Measurements from ENCODE around the gene TXNDC16.
"Not testable (repeated sequence)": the region's sequence is repeated elsewhere in the genome, so short reads cannot be mapped to it uniquely, and the experiment has no call there.

TXNDC16 gene, protein sequence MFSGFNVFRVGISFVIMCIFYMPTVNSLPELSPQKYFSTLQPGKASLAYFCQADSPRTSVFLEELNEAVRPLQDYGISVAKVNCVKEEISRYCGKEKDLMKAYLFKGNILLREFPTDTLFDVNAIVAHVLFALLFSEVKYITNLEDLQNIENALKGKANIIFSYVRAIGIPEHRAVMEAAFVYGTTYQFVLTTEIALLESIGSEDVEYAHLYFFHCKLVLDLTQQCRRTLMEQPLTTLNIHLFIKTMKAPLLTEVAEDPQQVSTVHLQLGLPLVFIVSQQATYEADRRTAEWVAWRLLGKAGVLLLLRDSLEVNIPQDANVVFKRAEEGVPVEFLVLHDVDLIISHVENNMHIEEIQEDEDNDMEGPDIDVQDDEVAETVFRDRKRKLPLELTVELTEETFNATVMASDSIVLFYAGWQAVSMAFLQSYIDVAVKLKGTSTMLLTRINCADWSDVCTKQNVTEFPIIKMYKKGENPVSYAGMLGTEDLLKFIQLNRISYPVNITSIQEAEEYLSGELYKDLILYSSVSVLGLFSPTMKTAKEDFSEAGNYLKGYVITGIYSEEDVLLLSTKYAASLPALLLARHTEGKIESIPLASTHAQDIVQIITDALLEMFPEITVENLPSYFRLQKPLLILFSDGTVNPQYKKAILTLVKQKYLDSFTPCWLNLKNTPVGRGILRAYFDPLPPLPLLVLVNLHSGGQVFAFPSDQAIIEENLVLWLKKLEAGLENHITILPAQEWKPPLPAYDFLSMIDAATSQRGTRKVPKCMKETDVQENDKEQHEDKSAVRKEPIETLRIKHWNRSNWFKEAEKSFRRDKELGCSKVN

DNA sequence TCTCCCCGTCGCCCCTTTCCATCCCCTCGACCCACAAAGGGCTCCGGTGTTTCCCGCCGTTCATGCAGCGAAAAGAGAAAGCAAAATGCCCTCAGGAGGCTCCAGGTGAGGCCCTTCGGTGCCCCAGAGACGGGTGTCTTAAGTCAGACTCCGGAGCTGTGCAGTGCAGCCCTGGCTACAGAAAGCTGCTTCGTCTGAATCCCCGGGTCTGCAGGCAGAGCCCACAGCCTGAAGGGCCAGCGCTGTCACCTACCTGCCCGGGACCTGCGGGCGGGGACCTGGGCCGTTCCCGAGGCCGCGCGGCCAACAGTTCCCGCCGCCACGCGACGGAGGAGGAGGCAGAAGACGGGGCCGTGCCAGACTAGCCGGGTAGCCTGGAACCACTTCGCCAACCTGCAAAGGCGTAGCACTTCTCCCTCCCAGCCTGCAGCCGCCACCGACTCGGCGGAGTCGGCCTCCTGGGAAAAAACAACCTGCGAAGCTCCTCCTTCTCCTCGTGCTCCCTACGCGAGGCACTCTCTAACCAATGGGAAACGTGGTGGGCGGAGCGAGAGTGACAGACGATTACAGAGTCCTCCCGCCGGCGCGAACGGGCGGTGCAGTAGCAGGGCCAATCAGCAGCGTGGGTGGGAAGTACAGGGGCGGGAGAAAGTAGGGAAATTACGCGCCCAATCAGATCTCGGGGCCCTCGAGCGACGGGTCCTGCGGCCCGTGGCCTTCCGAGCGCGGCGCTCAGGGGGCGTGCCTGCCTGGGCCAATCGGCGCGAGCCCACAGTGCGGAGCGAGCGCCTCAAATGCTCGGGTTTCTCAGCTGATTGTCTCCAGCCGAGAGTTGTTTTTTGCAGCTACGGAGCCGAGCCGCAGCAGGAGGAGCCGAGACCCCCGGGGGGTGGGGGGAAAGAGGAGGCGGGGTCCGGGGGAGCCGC lies at the start of gene TXNDC16, which contains the start of gene GPR137C:
Gene TXNDC16 (minus strand): TSS at position 443 of the 926 bp plus-strand sequence. CDS start 8,948 bp downstream, outside the sequence.
Gene GPR137C (plus strand): TSS at position 774 of the 926 bp plus-strand sequence. CDS start 312 bp downstream, outside the sequence.
- DNase-seq: peak; percentile 99

DNA sequence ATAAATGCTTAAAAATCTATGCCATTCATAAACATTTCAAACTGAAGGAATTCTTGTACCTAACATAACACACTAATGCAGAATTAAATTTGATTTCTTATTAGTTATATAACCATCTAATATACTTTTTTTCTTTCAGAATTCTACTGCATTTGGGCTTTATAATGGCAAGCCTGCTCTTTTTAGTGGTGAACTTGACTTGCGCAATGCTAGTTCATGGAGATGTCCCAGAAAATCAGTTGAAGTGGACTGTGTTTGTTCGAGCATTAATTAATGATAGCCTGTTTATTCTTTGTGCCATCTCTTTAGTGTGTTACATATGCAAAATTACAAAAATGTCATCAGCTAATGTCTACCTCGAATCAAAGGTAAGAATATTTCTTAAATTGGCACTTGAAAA lies 47.7 kb upstream of the TXNDC16 start:
- no peak for DNase-seq

DNA sequence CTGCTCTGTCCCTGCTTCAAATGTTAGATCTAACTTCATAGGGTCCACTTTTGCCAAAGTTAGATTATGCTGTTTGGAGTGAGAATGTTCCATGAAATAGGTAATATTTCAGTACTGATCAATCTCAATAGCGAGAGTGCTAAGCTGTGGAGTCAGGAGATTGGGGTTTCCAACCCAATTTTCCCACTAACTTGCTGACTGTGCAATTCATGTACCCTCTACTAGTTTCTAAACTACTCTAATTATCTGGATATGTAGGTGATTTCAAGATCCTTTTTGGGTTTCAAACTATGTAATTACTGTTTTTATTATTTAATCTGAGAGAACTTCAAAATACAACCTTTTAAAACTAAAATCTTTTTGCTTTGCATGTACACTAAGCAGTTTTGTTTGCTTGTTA lies 46.3 kb upstream of the TXNDC16 start:
- no peak for DNase-seq

DNA sequence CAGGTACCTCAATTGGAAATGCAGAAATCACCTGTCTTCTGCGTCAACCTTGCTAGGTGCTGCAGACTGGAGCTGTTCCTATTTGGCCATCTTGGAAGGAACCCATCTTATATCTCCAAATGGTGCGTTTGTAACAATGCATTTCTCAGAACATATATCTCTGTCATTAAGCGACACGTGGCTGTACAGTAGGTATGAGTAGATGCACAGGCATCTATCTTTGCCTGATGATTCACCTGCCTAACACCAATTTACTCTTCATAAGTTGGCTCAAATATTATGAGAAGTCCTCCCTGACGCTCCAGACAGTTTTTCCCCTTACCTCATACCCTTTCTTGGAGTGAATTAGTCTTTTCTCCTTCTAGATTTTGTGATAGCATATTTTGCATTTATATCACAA lies 44.6 kb upstream of the TXNDC16 start:
- DNase-seq: no peak

DNA sequence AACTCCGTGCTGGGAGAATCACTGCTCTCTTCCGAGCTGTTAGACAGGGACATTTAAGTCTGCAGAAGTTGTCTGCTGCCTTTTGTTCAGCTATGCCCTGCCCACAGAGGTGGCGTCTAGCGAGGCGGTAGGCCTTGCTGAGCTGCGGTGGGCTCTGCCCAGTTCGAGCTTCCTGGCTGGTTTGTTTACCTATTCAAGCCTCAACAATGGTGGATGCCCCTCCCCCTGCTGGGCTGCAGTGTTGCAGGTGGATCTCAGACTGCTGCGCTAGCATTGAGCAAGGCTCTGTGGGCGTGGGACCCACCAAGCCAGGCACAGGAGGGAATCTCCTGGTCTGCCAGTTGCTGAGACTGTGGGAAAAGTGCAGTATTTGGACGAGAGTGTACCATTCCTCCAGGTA lies 44.0 kb upstream of the TXNDC16 start:
- no peak for DNase-seq

DNA sequence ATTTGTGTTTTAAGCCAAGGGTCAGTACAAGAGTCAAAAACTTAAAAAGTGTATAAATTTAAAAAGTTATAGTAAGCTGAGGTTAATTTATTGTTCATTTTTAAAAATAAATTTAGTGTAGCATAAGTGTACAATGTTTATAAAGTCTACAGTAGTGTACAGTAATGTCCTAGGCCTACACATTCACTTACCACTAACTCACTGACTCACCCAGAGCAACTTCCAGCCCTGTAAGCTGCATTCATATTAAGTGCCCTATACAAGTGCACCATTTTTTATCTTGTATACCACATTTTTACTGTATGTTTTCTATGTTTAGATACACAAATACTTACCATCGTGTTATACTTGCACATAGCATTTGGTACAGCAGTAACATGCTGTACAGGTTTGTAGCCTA lies 38.0 kb upstream of the TXNDC16 start:
- DNase-seq: no peak

DNA sequence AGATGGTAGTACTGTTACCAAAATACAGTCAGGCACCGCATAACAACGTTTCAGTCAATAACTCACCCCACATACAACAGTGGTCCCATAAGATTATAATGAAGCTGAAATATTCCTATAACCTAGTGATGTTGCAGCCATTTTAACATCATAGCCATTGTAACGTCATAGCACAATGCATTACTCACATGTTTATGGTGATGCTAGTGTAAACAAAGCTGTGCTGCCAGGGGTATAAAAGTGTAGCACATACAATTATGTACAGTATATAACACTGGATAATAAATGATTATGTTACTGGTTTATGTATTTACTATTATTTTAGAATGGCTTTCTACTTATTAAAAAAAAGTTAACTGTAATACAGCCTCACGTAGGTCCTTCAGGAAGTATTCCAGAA lies 37.3 kb upstream of the TXNDC16 start:
- no peak for DNase-seq

DNA sequence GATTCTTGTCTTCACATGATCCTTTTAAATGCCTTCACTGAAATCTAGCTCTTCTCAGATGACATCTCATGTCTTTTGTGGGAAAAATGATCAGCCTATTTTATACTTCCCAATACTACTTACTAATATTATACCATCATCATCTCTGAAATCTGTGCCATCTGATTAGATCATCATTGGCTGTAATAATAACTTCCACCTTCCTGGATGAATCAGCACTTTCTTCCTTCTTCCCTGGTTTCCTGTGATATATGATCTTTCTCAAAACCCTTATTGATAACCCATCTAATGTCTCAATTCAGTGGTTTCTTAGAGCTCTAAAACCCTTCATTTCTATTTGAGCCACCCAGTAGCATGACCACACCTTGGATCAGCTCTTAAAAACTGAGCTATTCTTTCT lies 31.2 kb upstream of the TXNDC16 start:
- peak; percentile 7 for DNase-seq

DNA sequence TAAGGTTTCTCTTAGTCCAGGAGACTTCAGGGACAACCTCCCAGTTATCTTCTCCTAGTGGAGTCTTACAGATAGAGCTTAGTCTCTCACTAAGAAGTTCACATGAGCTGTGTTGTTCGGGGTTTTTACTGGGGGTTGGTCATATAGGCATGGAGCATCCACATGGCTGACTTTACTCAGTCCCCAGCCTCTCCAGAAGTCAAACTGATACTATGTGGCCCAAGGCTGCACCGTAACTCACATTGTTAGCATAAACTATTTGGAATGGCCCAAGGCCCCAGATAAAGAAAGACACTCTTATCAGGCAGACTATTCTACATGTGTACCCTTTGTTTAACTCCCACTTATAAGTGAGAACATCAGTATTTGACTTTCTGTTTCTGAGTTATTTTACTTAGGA lies 23.6 kb upstream of the TXNDC16 start:
- no peak for DNase-seq

DNA sequence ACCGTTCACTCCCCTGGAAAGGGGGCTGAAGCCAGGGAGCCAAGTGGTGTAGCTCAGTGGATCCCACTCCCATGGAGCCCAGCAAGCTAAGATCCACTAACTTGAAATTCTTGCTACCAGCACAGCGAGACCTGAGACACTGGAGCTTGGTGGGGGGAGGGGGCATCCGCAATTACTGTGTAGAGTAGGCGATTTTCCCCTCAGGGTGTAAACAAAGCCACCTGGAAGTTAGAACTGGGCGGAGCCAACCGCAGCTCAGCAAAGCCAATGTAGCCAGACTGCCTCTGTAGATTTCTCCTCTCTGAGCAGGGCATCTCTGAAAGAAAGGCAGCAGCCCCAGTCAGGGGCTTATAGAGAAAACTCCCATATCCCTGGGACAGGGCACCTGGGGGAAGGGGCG lies 16.1 kb upstream of the TXNDC16 start:
- not testable (repeated sequence) for DNase-seq

DNA sequence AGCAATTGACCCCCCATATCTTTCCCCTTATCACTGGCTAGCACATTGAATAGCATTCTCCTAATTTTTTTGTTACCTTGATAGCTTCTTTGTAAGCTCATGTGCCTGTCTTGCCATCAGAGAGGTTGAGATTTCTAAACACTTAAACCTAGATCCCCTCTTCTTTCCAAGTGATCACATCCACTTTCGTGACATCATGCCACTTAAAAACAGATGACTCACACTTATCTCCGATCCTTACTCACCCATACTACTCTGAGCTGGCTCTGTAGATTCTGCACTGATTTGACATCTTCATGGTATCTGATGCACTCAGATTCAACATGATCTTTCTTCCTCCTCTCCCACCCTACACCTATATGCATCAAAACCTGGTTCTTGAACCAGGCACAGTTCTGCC lies 10.8 kb upstream of the TXNDC16 start:
- DNase-seq: peak; percentile 27

DNA sequence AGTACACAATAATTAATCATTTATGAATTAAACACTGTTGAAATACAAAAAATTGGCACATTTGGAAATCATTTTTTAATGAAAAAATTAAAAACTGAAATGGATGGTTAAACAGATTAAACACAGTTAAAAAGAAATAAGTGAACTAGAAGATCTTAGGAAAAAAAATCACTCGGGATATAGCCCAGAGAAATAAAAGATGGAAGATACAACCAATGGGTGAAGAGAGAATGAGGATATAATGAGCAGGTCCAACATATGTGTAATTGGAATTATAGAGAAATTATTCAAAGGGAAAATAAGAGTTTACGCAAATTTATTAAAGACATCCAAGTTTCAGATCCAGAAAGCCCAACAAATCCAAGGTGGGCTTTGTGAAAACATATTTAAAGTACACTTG lies 6.4 kb upstream of the TXNDC16 start:
- DNase-seq: no peak

DNA sequence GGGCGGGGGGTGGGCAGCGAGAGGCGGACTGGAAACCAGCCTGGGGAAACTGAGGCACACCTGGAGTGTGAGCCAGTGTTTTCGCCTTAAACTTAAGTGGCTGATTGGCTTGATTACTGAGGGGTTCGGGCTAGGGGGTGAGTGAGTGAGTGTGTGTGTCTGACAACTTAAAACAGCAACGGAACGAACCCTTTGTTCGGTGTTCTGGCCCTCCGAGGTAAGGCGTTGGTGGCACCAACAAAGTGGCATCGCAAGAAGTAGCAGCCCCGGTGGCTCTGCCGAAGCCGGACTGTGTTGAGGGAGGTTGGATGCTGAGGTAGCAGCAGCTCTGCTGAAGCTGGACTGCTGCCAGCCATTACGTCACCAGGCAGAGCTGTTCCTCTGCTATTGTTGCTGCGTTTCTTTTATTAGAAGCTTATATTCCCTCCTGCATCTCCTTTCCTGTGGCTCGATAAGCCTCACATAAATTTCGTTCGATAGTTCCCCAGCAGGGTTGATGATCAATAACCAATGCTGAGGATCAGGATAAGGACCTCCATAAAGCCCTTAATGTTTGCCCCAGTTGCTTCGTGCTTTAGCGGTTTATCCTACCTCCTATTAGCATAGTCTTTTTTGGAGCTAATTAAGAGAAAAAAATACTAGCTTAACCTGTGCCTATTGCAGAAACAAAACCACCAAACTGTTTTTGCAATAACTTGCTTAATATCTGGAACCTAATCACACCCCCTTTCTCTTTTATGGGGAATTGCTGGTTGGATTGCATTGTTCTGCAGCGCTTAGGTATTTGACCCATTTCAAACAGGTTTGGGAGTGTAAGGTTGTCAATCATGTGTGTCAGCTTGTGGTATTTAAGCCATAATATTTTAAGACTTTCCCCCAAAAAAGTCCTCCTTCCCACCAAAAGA lies 1.6 kb upstream of the TXNDC16 start:
- peak; percentile 84 for DNase-seq

DNA sequence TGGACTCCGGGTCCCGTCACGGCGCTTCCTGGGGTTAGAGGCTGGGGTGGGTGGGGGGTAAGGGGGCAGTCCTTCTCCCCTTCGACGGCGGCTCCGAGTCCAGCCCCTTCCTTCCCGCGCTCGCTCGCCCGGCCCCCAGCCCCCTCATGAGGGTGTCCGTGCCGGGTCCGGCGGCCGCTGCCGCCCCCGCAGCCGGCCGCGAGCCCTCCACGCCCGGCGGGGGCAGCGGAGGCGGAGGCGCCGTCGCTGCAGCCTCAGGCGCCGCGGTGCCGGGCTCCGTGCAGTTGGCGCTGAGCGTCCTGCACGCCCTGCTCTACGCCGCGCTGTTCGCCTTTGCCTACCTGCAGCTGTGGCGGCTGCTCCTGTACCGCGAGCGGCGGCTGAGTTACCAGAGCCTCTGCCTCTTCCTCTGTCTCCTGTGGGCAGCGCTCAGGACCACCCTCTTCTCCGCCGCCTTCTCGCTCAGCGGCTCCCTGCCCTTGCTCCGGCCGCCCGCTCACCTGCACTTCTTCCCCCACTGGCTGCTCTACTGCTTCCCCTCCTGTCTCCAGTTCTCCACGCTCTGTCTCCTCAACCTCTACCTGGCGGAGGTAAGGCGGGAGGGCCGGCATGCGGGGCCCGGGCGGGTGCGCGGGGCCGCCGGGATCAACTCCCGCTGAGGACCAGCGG lies 831 bp upstream of the TXNDC16 start:
- no peak for DNase-seq

DNA sequence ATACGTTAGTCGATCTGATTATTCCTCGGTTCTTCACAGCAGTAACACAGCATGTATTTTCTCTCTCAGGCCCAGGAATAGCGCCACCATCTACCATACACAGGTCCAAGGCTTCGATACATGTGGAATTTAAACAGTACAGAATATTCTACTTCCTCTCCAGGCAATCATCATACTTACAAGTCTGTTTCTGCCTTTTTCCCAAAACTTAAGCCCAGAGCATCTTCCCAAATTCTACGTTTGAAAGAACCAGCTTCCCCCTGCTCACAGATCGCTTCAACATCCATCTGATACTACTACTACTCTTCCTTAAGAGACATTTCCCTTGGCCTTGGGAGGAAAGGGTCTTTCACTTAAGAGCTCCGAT lies 626 bp downstream of the TXNDC16 start:
- DNase-seq: peak; percentile 21

DNA sequence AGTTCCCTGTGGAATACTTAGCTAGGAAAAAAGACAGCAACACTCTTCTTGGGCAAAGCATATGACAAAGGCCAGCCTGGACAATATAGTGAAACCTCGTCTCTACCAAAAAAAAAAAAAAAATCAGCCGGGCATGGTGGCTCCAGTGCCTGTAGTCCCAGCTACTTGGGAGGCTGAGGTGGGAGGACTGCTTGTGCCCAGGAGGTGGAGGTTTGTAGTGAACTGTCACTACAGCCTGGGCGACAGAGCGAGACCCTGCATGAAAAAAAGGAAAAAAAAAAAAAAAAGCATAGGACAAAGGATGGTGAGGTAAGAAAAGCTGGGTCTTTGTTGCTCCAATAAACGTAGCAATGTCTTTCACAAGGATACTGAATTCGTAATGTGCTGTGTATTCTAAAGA lies 1.1 kb downstream of the TXNDC16 start:
- DNase-seq: no peak

DNA sequence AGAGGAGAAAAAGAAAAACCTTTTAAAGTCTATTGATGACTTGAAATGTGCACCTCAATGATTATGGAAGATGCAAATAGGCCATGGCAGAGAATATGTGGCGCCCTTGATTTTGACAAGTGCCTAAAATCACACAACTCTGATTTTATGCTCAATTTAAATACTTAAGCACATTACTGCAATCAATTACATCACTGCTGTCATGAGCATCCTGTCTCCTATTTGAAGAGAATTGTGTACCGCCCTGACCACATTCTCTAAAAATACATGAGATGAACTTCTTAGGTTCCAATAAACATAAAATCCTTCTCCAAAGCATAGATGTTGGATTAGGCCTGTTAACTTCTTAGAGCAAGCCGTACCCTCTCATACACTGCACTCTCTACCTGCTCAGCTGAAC lies 1.6 kb downstream of the TXNDC16 start:
- DNase-seq: no peak

DNA sequence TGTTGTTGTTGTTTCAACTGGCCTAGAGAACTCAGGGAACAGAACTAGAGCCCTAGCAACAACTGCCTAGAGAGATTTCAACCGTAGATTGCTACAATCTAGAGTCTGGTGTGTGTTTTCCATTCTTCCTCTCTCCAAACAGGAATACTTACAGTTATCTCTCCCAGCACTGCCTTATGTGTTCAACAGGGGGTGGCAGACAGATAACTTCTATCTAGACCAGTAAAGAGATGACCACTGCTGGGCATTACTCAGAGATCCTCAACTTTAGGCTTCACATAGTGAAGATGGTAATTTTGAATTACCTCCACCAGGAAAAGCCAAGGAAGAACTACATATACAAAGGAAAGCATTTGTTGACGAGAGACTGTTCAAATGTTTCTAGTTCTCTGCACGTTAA lies 4.8 kb downstream of the TXNDC16 start:
- DNase-seq: no peak

DNA sequence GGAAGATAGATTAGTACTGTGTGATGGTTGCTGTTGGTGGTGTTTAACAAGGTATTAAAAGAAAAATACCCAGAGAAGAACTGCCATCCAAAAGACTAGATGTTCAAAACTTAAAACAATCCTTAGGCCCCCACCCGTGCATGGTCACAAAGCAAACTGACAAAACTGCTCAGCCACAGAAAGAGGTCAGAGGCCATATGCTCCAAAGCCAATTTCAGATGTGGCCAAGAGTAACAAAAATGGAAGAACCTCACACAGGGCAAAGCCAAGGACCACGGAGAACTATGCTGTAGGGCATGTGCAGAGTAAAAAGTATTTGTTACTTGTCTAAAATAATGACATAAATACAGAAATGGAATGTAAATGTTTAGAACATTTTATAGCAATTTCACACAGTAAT lies 5.3 kb downstream of the TXNDC16 start:
- DNase-seq: no peak

DNA sequence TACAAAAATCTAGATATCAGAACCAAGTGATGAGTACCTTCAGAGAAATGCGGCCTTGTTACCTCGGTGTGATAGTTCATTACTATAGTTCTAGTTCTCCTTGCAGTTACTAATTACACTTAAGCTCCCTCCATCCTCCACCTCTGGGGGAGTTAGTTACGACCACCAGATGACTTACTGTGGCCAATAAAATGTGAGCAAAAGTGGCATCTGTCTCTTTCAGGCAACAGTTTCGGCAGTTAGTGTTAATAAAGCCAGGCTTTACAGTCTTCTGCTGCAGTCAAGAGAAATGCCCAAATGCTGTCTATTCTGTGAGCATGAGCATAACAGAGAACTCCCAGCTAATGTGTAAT lies 6.0 kb downstream of the TXNDC16 start:
- DNase-seq: no peak

DNA sequence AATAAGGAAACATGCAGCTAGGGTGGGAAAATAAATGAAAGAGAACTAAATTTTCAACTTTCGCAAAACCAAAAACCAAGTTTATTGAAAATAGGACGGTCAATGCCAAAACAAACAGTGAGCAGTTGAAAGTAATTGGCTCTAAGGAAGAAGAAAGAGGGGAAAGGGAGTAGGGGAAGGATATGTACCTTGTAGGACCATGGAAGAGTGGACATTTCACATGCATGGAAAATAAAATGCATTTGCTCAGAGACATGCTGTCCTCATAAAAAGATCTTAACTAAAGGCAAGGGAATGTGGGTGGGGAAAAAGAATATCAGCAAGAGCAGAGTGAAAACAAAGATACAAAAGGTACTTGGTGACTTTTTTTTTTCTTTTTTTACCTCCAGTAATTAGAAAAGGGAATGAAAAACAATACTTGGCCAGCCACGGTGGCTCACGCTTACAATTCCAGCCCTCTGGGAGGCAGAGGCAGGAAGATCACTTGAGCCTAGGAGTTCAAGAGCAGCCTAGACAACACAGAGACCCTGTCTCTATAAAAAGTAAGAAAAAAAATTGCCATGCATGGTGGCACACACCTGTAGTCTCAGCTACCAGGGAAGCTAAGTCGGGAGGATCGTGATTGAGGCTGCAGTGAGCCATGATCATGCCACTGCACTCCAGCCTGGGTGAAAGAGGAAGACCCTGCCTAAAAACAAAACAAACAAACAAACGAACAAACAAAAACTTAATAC lies 6.6 kb downstream of the TXNDC16 start:
- DNase-seq: no peak
